Fibroblast of skin of abdomen (primary cell): ENCODE data around the gene APOM.

Experiments used
- DNase-seq: peaks from one replicate; pipeline ENCODE4 v3.0.0-alpha.2; 2013

Gene APOM

DNA sequence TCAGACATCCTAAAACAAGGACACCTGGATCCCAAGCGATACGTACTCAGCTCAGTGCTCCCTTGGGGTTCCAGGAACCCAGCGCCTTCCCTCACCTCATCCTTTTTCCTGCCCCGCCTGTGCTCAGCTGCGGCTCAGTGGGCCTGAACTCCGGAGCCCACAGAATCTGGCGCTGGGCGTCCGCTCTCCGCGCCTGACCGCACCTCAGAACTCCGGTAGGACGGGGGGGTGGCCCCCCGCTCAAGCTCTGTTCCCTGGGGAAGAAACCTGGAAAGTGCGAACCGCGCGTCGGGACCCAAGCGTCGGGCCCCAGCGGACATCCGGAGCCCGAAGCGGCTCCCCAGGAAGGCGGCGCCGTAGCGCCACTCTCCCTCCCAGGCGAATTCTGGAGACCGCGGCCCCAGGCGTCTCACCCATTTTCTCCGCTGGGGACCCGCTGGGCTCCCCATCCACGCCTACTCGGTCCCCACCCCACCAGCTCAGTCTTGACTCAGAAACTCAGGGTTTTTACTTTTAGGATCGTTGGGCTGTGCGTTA is 25.5 kb downstream of the APOM start:
- DNase-seq = peak; percentile 38

- DNase-seq = no peak
These were observed 27.9 kb downstream of the APOM start for GRCh38 chr6:31683591-31683990.

DNA sequence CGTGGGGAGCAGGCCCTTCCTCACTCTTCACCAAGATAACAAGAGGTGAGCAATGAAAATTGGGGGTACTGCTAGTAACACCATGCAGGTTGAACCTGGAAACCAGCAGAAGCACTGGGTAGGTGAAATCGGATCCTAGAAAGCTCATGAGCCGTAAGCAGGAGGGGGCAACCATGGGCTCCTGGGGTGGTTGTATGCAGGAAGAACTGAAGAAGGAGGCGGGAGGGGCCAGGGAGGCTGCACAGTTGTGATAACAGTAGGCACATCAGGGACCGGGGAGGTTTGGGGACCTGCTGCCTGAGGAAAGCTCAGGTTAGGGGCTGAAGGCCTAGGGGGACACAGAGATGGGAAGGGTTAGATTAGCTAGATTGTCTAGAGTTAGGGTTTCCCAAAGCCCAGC is 30.8 kb downstream of the APOM start:
- DNase-seq = no peak

GRCh38 chr6:31687321-31687720 is 31.6 kb downstream of the APOM start:
- DNase-seq = no peak

GRCh38 chr6:31687860-31688693 is 32.4 kb downstream of the APOM start:
- DNase-seq = no peak

GRCh38 chr6:31689249-31690110 is 33.8 kb downstream of the APOM start:
- no peak for DNase-seq

DNA sequence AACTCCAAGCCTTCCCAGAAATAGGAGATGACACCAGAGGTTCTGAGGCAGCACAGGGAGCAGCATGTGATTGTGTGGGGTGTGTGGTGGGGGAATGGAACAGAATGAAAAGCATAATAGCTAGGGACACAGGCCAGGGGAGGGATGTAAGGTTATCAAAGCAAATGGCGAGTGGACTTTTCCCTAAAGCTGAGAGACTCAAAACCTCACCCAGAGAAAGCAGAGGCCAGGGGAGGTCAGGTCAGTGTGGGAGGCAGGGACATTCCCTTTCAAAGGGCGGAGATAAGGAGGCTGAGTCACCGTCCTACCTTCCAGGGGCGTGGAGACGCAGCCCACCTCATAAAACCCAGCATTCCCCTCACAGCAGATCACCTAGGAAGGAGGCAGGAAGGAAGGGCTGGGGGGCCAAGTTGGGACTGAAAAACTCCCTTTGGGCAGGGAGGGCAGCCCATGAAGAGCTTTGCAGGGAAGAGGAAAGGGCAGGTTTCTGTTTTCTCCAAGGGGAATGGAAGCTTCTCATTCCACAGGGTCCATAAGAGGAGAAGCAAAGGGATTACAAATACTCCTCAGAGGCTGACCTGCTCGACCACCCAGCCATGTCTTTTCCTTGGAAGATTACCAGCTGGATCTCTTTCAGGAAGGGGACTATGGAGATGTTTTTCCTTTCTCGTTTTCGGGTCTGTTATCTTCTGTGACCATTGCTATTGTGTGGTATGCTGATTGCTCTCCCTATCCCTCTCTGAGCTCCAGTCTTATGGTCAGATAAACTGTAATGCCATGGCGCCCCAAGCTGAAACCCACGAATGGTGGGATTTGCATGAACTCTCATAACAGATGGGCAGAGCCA is 34.8 kb downstream of the APOM start:
- DNase-seq = no peak

DNA sequence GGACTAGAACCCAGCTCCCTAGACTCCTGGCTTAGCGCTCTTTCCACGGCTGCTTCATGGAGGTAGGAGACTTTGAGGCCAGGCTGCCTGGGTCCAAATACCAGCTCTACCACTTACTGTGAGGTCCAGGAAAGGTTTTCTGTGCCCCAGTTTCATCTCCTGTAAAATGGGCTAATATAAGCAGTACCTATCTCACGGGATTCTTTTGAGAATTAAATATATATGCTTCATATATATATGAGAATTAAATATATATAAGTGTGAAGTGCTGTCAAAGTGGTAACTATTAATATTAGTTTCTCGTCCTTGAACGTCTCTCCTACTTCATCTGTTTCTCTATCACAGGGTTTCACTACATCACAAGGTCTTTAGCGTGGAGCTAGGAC is 35.4 kb downstream of the APOM start:
- DNase-seq = no peak

DNA sequence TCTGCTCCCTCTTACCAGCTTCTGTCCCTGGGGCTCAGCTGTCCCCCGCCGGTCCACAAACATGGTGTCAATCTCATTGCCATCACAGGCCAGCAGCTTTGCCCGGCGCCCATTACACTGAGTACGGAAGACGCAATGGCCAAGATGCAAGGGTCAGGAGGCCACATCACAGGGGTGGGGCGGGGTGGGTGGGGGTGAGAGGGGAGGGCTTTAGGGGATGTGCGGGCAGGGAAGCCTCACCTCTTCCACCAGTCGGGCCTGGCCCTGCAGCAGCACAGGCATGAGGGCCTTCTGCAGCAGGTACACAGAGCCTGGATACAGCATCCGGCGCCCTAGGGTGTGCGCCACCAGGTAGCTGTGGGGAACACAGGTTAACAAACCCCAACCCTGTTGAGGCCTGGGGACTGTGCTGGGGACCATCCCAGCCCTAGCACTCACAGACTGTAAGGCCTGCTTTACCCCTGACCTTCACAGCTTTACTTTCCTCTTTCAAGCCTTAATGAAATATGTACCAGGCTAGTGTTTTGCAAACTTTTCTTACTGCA is 35.9 kb downstream of the APOM start:
- no peak for DNase-seq

GRCh38 chr6:31692353-31692752 is 36.7 kb downstream of the APOM start:
- DNase-seq = no peak

DNA sequence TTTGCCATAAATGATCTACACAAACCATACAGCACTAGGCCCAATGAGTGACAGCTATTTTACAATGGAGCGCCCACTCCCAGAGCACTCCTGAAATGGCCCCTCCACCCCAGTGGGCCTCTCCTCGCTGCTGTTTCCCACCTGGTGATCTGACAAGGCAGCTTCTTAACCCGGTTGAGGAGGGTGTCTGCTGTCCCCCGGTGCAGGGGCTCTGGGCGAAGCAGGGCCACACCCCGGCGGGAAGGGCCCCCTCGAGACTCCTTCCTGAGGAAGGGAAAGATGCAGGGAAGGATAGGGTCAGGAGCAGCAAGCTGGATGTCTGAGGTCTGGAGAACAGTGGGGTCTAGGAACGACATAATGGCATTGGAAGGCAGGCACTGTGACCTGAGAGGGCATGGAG is 37.2 kb downstream of the APOM start:
- DNase-seq = no peak

DNA sequence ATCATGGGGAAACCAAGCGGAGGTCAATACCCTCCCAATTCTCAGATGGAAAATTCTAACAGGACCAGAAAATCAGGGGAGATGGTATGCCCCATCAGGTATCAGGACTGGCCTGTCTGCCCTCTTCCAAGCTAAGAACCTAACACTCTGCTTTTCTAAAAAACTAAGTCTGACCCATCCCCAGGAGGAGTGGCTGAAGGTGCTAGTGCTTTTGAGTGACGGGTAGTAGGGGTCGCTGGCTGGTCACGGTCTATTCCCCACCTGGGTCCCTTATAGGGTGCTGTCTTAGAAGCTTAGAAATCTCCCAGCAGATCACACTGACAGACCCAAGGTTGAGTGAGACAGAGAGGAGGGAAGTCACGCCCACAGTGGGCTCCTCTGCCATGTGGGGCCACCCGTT is 37.8 kb downstream of the APOM start:
- DNase-seq = no peak

DNA sequence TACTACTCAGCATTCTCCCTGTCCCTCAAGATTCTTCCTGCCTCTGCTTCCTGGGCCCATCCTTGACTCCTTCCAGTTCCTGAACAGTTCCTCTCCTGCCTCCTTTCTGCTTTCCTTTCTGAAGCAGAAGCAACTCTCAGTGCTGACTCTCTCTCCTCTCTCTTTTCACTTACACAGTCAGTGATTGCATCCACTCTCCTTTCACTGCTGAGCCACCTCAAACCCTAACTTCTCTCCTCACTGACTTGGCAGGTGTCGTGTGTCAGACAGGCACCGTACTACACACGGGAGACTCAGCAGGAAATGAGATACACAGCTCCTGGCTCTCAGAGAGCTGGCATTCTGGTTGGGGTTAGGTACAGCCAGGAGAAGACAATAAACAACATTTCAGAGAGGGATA is 41.9 kb downstream of the APOM start:
- DNase-seq = no peak

GRCh38 chr6:31700740-31701401 is 45.2 kb downstream of the APOM start:
- DNase-seq = no peak

DNA sequence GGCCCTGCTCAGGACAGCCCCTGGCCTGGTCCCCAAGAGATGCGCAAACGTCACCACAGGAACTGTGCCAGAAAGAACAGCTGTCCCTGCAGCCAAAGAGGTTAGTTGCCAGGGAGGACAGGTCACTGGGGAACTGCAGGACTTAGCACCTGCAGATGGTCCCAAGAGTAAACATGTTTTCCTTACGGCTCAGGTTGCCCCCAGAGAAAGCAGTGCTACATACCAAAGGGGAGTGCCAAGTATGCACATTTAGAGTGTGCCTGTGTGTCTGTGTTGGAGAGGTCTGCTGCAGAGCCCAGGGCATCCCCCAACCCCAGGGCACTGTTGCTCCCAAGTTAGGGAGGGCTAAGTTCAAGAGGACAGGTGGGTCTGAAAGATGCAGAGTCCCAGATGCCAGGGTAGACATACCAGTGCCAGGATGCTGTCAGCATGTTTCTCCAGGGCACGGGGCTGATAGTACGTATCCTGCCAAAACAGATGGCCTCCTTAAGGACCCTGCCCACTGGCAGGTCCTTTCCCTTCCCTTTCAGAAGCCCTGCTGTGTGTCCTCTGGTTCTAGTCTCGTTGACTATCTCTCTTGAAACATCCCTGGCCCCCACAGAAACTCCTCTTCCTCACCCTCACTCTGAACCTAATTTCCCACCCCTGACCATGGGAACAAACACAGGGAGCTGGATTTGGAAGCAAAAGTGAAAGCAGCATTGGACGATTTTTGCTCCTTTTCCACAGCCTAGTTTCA is 46.1 kb downstream of the APOM start:
- no peak for DNase-seq

DNA sequence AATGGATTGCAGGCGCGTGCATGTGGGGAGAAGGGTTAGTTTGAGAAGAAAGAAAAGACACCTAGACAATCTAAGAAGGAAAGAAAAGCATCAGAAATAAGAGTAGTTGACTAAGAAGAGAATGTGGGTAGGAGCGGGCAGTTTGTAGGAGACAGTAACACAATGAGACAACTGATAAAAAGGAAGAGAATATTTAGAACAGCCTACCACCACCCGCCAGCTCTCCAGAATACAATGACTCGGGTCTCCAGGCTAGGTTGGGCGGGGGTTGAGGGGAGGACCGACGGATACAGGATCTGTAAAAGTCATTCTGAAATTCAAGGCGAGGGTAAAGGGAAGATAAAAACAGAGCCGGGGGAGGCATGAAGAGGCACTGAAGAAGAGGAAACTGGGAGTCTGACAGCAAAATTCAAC is 46.7 kb downstream of the APOM start:
- DNase-seq = no peak

DNA sequence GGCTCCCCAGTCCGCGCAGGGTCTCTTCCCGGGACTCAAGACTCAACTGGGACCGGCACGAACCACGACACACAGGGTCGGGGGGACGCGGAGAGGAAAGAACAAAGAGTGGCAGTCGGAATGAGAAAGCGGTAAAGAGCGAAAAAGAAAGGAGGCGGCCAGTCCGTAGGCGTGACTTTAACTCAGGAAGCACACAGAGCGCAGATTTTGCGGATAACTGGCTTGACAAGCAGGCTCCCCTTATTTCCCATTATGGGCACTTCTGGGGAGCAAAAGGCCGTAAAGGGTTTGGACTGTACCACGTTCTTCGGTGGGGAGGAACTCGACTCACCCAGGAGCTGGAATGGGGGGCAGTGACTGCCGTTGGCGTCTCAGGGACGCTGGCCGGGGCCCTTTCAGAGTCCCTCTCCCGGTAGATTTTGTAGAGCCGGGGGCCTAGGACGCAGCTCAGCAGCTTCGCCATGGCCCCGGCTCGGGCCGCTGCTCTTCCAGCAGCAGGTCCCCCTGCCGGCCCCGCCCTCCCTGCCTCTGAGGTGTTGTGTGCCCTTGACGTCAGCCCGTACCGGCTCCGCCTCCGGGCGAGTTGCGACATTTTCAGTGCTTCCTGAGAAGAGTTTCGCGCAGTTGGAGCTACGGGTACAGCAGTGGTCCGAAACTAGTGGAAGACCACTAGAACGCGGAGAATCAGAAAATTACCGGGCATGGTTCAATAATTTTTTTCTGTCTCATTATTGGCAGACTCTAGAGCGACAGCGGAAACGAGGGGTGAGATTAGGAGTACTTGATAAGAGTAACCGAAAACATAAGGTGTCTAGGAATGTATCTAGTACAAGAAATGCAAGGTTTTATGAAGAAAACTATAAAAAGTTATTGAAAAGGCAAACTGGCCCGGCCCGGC is 47.4 kb downstream of the APOM start, which contains the start of gene ABHD16A:
TSS of gene ABHD16A (minus strand) at position 506 of the 898 bp plus-strand sequence. CDS start at position 463, 43 bp downstream.
- DNase-seq = peak; percentile 99

DNA sequence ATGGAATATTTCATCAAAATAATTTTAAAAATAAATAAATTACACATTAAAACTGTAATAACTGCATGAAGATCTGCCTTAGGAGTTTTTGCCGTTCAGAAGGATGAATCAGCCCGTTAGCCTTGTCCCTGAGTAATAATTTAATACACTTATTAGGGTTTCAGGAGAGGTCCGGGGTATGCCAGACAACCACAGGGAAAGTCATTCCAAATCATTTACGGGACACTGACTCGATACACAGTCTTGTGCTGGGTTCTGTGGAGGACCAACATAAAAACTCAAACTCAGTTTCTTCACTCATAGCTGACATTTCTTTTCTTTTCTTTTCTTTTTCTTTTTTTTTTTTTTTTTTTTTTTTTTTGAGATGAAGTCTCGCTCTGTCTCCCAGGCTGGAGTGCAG is 50.2 kb downstream of the APOM start:
- no peak for DNase-seq

DNA sequence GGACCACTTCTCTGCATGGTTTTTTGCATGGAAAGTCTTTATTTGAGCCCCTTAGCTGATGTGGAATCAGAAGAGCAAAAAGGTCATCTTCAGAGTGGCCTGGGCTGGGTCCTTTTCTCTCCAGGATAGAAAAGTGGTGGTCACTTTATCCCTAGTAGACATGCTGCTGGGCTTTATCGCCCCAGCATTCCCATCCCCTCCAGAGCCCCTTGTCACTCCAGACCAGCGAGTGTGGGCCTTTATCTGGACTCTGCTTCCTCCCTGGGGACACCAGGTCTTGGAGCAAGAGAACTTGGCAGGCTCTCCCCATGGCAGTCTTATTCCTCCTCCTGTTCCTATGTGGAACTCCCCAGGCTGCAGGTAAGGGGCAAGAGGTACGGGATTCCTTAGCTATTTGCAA is 50.9 kb downstream of the APOM start, which contains the start of gene LY6G6F:
TSS of gene LY6G6F (plus strand) at position 268 of the 400 bp plus-strand sequence. CDS start at position 309, 41 bp downstream.
- no peak for DNase-seq

- no peak for DNase-seq
These were observed 52.0 kb downstream of the APOM start for GRCh38 chr6:31707701-31708100.
